ENCODE measurements around the gene PDCD10.

Gene PDCD10

DNA sequence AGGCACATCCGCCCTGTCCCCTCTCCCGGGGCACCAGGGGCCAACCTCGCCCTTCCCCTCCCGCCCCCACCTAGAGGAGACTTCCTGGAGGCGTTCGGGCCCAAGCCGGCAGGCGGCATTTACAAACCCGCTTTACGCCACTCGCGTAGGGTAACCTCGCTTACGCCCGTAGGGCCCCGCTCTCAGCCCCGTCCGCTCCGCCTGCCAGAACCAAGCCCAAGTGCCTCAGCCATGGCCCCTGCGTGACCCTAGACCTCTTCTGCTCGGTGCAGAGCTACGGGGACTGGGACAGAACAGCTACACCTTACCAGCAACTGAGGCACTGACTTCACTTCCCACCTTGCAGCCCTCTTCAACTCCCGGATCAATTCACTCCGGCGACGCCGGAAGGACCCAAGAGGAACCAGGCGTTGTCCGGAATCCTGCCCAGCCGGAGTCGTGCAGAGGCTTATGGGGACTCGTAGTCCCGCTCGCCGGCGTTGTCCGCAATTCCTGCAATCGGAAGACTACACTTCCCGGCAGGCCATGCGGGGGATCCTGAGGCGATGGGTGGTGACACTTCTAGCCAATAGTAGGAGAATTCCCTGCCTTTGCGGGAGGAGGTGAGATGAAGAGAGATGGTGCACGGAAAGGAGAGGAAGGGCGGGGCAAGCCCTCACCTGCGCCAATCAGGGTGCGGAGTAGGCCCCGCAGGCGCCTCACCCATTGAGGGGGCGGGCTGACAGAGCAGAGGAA is at the start of gene PDCD10:
PDCD10 (minus strand) TSS at position 395 of the 735 bp plus-strand sequence. CDS start 14,735 bp downstream, outside the sequence.
- Histone ChIP-seq H3K9ac (ENCODE audit: low read length) (peak within 1 kb of the TSS; percentile 78), H3K9me3 (ENCODE audit: control insufficient read depth, low read depth, low read length) (no peaks in the 10 kb centered on the region), H3K4me1 (ENCODE audit: control insufficient read depth, low read depth, low read length) (peaks cover 25% of the 10 kb centered on the region), H3K27me3 (ENCODE audit: control insufficient read depth, insufficient read depth, low read length) (no peaks in the 10 kb centered on the region), H3K36me3 (ENCODE audit: control insufficient read depth, low read depth, low read length) (no peaks in the 10 kb centered on the region), H3K4me3 (ENCODE audit: low read length) (peak within 1 kb of the TSS; percentile 95), H3K27ac (ENCODE audit: low read length) (peak within 1 kb of the TSS; percentile 80)

DNA sequence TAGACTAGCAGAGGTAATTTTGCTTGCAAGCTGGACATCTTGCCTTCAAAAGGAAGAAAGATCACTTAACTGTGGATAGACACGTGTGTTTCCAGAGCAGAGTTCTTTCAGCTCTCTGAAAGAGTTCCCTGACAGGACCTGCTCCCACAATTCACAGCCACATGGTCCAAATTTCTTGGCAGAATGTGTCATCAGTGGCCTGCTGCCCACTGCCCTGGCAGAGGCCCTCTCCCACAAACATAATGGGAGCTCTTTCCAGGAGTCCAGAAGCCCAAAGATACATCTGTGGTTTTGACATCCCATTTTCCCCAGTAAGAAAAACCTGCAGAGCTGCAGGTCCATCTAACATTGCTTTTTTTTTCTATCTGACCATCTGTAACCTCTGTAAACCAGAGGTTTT is 49.1 kb upstream of the PDCD10 start:
- Histone ChIP-seq H3K27me3 (ENCODE audit: control insufficient read depth, insufficient read depth, low read length) (no peaks in the 10 kb centered on the region), H3K9ac (ENCODE audit: low read length) (no peak overlapping the region), H3K4me1 (ENCODE audit: control insufficient read depth, low read depth, low read length) (peaks cover 9% of the 10 kb centered on the region), H3K36me3 (ENCODE audit: control insufficient read depth, low read depth, low read length) (no peaks in the 10 kb centered on the region), H3K4me3 (ENCODE audit: low read length) (no peak overlapping the region), H3K9me3 (ENCODE audit: control insufficient read depth, low read depth, low read length) (no peaks in the 10 kb centered on the region), H3K27ac (ENCODE audit: low read length) (no peak overlapping the region)

DNA sequence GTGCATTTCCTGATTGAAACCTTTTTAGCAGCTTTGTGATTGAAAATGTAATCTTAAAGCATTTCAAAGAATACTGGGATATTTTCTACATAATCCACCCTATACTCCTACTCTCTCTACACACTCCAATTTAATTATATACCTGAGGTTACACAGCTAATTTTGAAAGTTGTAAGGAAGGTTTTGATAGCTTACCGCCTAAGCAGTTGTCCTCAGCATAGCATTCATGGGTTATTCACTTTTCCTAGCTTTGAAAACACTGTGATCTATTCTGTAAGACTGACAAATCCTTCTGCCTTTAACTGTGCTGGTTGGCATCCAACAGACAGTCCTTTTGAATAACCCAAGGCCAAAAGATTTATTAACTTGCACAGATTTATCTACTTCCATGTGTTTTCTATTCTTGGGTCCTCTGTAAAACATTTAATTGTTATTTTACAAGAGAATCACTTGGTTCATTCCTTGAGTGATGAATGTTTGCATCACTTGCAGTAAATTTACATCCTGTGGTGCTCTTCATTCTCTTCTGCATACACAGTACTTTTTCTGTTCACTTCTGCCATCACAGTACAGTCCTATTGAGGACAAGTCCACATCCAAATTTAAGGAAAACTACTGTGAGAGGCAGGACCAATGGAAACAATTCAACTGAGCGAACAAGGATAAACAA is 45.7 kb upstream of the PDCD10 start:
- Histone ChIP-seq H3K4me3 (ENCODE audit: low read length) (no peak overlapping the region), H3K36me3 (ENCODE audit: control insufficient read depth, low read depth, low read length) (no peaks in the 10 kb centered on the region), H3K27me3 (ENCODE audit: control insufficient read depth, insufficient read depth, low read length) (no peaks in the 10 kb centered on the region), H3K27ac (ENCODE audit: low read length) (no peak overlapping the region), H3K9me3 (ENCODE audit: control insufficient read depth, low read depth, low read length) (no peaks in the 10 kb centered on the region), H3K9ac (ENCODE audit: low read length) (no peak overlapping the region), H3K4me1 (ENCODE audit: control insufficient read depth, low read depth, low read length) (peaks cover 9% of the 10 kb centered on the region)

DNA sequence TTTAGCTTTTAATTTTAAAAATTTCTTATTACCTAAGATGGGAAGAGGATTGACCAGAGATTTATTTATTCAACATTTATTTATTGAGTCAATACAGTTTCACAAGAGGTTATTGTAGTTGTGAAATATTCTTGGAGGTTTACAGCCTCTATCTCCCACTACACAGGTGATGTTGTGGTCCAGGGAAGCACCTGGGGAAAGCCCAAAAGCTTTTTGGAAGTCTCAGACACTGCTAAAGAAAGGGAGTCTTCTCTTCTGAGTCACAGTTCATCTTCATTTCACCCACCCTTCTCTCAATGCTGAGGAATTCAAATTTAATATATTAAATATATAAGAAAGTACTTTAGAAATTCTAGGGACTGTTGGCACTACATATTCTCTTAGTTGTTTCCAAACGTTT is 42.7 kb upstream of the PDCD10 start:
- Histone ChIP-seq H3K4me3 (ENCODE audit: low read length) (no peak overlapping the region), H3K9ac (ENCODE audit: low read length) (no peak overlapping the region), H3K27ac (ENCODE audit: low read length) (no peak overlapping the region), H3K27me3 (ENCODE audit: control insufficient read depth, insufficient read depth, low read length) (no peaks in the 10 kb centered on the region), H3K36me3 (ENCODE audit: control insufficient read depth, low read depth, low read length) (no peaks in the 10 kb centered on the region), H3K4me1 (ENCODE audit: control insufficient read depth, low read depth, low read length) (peaks cover 9% of the 10 kb centered on the region), H3K9me3 (ENCODE audit: control insufficient read depth, low read depth, low read length) (no peaks in the 10 kb centered on the region)

DNA sequence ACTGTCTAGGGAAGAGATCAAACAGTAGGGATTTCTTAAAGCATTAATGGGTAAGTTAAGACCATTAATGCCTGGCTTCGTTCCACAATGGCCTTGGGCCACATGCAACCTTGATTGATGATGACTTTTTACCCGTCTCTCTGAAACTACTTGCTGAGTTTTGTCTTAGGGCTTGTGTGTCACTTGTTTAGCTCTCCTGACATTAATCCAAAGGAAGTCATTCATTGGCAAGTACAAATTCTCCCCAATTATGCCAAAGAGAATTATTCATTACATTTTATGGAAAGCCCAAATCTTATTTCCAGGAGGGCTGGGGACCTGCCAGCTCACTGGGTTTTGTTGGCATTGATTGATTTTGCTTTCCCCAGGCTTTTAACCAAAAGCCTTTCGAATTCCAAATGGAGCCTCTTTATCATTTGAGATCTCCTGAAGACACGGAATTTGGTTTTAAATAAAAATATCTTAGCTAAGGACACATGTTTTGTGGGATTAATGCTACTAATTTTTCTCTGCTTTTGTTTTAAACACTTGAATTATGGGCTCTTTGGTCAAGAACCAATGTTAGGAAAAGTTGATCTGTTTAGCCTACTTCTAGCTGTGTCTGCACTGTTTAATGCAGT is 41.5 kb upstream of the PDCD10 start:
- Histone ChIP-seq H3K36me3 (ENCODE audit: control insufficient read depth, low read depth, low read length) (no peaks in the 10 kb centered on the region), H3K27ac (ENCODE audit: low read length) (no peak overlapping the region), H3K4me1 (ENCODE audit: control insufficient read depth, low read depth, low read length) (peaks cover 9% of the 10 kb centered on the region), H3K9ac (ENCODE audit: low read length) (no peak overlapping the region), H3K27me3 (ENCODE audit: control insufficient read depth, insufficient read depth, low read length) (no peaks in the 10 kb centered on the region), H3K9me3 (ENCODE audit: control insufficient read depth, low read depth, low read length) (no peaks in the 10 kb centered on the region), H3K4me3 (ENCODE audit: low read length) (no peak overlapping the region)

DNA sequence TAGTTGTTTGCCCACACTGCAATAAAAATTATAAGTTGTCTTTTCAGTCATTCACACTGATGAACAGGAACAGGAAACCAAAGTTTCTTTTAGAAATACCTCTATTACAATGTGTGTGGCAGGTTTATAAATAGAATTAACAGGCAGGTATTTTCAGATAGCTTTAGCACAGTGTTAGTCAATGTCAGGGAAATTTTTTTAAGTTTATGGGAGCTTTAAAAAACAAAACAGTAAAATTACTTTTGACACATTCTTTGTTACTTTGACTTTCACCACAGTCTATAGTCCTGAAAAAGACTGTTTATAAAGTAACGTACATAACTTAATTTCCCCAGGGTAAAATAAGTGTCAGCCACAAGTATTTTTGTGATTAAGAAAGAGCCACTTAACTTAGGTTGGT is 38.9 kb upstream of the PDCD10 start:
- H3K4me1 ChIP-seq (ENCODE audit: control insufficient read depth, low read depth, low read length): no peaks in the 10 kb centered on the region
- no peak overlapping the region for H3K9ac ChIP-seq (ENCODE audit: low read length)
- H3K27me3 ChIP-seq (ENCODE audit: control insufficient read depth, insufficient read depth, low read length): no peaks in the 10 kb centered on the region
- H3K9me3 ChIP-seq (ENCODE audit: control insufficient read depth, low read depth, low read length): no peaks in the 10 kb centered on the region
- H3K27ac ChIP-seq (ENCODE audit: low read length): no peak overlapping the region
- no peak overlapping the region for H3K4me3 ChIP-seq (ENCODE audit: low read length)
- H3K36me3 ChIP-seq (ENCODE audit: control insufficient read depth, low read depth, low read length): no peaks in the 10 kb centered on the region

DNA sequence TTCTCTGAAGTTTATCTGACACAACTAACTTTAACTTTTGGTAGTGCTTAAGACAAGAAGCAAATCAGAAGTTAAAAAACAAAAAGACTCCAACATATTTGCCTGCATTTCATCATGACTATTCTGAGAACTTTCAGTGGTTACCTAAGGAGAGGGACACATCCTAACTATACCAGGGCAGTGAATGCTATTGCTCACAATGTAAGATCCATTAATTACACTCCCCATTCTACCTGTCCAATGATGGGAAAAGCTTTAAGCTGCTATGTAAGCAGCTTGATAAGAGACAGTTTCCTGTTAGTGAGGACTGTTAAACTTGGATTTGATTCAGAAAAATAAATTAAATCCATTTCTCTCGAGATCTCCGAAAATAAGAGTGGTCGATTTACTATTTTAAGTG is 38.3 kb upstream of the PDCD10 start:
- H3K27me3 ChIP-seq (ENCODE audit: control insufficient read depth, insufficient read depth, low read length): no peaks in the 10 kb centered on the region
- H3K9ac ChIP-seq (ENCODE audit: low read length): no peak overlapping the region
- no peaks in the 10 kb centered on the region for H3K9me3 ChIP-seq (ENCODE audit: control insufficient read depth, low read depth, low read length)
- H3K27ac ChIP-seq (ENCODE audit: low read length): no peak overlapping the region
- no peak overlapping the region for H3K4me3 ChIP-seq (ENCODE audit: low read length)
- no peaks in the 10 kb centered on the region for H3K4me1 ChIP-seq (ENCODE audit: control insufficient read depth, low read depth, low read length)
- no peaks in the 10 kb centered on the region for H3K36me3 ChIP-seq (ENCODE audit: control insufficient read depth, low read depth, low read length)

DNA sequence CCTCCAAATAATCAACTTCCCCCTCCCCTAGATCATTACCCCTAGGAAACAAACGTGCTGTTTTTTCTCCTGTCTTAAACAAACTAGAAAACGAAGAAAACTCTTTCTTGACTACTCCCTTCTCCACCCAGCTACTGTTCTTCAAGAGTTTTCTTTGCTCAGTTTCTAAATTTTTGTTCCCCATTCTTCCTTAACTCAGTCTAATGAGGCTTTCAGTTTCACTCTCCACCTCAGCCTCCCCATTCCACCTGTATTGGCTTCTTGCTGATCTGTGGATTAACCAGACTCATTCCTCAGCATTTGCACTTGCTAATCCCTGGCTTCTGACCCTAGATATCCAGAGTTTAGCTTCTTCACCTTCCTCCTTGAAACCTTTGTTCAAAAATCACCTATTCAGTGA is 27.6 kb upstream of the PDCD10 start:
- Histone ChIP-seq H3K4me3 (ENCODE audit: low read length) (no peak overlapping the region), H3K27me3 (ENCODE audit: control insufficient read depth, insufficient read depth, low read length) (no peaks in the 10 kb centered on the region), H3K27ac (ENCODE audit: low read length) (no peak overlapping the region), H3K9ac (ENCODE audit: low read length) (no peak overlapping the region), H3K4me1 (ENCODE audit: control insufficient read depth, low read depth, low read length) (no peaks in the 10 kb centered on the region), H3K9me3 (ENCODE audit: control insufficient read depth, low read depth, low read length) (no peaks in the 10 kb centered on the region), H3K36me3 (ENCODE audit: control insufficient read depth, low read depth, low read length) (no peaks in the 10 kb centered on the region)

DNA sequence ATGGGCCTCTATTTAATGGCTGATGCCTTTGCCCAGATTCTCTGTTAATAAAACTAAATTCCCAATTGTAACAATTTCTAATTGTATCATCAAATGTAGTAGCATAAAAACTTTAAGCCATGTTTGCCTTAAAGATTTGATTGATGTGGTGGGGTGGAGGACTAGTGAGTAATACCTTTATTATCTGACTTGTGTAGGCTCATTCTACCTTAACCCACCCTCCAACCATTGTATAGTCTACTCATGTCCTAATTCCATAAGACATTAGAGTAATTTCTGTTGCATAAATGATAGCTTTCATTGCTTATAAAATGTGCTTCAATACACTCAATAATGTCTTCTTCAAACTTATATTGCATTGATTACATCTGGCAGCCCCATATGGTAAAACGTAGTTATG is 26.6 kb upstream of the PDCD10 start:
- no peaks in the 10 kb centered on the region for H3K9me3 ChIP-seq (ENCODE audit: control insufficient read depth, low read depth, low read length)
- H3K36me3 ChIP-seq (ENCODE audit: control insufficient read depth, low read depth, low read length): no peaks in the 10 kb centered on the region
- no peak overlapping the region for H3K27ac ChIP-seq (ENCODE audit: low read length)
- no peaks in the 10 kb centered on the region for H3K4me1 ChIP-seq (ENCODE audit: control insufficient read depth, low read depth, low read length)
- H3K9ac ChIP-seq (ENCODE audit: low read length): no peak overlapping the region
- no peaks in the 10 kb centered on the region for H3K27me3 ChIP-seq (ENCODE audit: control insufficient read depth, insufficient read depth, low read length)
- no peak overlapping the region for H3K4me3 ChIP-seq (ENCODE audit: low read length)

DNA sequence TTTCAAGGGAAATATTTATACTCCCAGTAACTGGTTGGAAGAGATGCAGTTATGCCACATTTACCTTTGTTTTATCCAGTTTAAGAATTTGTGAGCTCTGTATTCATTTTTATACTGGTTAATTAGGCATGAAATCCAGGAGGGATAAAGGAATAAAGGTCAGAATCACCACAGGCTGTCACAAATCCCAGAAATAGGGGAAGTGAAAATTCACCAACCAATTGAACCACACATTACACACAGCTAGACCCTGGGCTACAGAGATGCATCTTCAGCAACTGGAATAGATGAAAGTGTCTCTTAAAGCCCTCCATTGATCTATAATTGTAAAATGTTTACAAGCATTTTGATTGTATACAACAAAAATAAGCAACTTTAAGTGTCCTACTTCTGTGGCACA is 19.4 kb upstream of the PDCD10 start:
- Histone ChIP-seq H3K4me3 (ENCODE audit: low read length) (no peak overlapping the region), H3K27ac (ENCODE audit: low read length) (no peak overlapping the region), H3K4me1 (ENCODE audit: control insufficient read depth, low read depth, low read length) (peaks cover 6% of the 10 kb centered on the region), H3K36me3 (ENCODE audit: control insufficient read depth, low read depth, low read length) (no peaks in the 10 kb centered on the region), H3K27me3 (ENCODE audit: control insufficient read depth, insufficient read depth, low read length) (no peaks in the 10 kb centered on the region), H3K9ac (ENCODE audit: low read length) (no peak overlapping the region), H3K9me3 (ENCODE audit: control insufficient read depth, low read depth, low read length) (no peaks in the 10 kb centered on the region)

DNA sequence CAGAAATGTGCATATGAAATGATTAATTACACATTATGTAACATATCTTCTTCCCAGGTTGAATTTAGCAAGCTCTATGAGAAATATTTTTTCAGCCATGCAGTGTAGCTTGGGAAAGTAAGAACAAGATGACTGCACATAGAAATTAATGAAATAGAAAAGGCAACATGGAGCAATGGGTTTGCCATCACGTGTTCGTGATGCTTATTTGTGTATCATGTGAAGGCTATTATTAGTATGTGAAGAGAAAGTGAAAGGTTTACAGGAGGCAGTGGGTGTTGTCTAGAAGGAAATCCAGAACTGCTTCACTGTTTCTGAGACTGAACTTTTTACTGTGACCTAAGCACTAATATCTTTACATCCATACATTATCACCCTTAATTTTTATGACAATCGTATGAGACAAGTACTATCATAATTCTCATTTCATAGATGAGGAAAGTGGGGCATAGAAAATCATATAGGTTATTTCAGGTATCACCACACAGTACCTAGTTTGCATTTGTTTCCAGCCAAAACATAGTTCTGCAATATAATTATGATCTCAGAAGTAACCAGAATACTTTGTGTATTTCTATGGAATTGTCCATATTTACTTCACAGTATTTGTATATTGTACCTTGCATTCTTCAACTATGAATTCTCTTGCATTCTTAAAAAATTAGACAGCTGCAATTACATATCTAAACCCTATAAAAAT is 15.7 kb upstream of the PDCD10 start:
- Histone ChIP-seq H3K27me3 (ENCODE audit: control insufficient read depth, insufficient read depth, low read length) (no peaks in the 10 kb centered on the region), H3K9me3 (ENCODE audit: control insufficient read depth, low read depth, low read length) (no peaks in the 10 kb centered on the region), H3K9ac (ENCODE audit: low read length) (no peak overlapping the region), H3K27ac (ENCODE audit: low read length) (no peak overlapping the region), H3K36me3 (ENCODE audit: control insufficient read depth, low read depth, low read length) (no peaks in the 10 kb centered on the region), H3K4me3 (ENCODE audit: low read length) (no peak overlapping the region), H3K4me1 (ENCODE audit: control insufficient read depth, low read depth, low read length) (peaks cover 4% of the 10 kb centered on the region)

Measured in iPS-18a (cell line).